Peyer's patch (tissue), 4 donors: ENCODE results near the gene FLT1. TPM values are rescaled to one million over a fixed set of nuclear protein-coding genes. Genes with fewer than 3 reads are reported as not detected.

Experiments used
- DNase-seq, 3 donors: peaks; one replicate each; pipeline ENCODE4 v3.0.0-alpha.2; 2017 to 2019
- H3K27ac ChIP-seq, 4 donors: fragments of 200-600 bp; sonication (generic); one replicate each; pipeline ENCODE4 v1.5.1; 2016 to 2019
- H3K27me3 ChIP-seq, 2 donors: fragments of 200-600 bp; sonication (generic); one replicate each; pipeline ENCODE4 v1.5.1; 2019
- H3K36me3 ChIP-seq, 3 donors: fragments of 200-600 bp; sonication (generic); one replicate each; pipeline ENCODE4 v1.5.1; 2016 to 2019
- H3K4me1 ChIP-seq, 4 donors: fragments of 200-600 bp; sonication (generic); one replicate each; pipeline ENCODE4 v1.5.1; 2016 to 2019
- H3K4me3 ChIP-seq, 4 donors: fragments of 200-600 bp; sonication (generic); 1 replicate in 3 of 4; 2 replicates in 1 of 4; pipeline ENCODE4 v1.5.1; 2016 to 2019; ENCODE audit warnings: mild to moderate bottlenecking in 1 of 4
- H3K9me3 ChIP-seq, 4 donors: fragments of 200-600 bp; sonication (generic); one replicate each; pipeline ENCODE4 v1.5.1; 2016 to 2019; ENCODE audit warnings: mild to moderate bottlenecking in 1 of 4
- CTCF ChIP-seq, 6 experiments: fragments of 450-650 bp in 4 of 6; fragments of 200-600 bp in 2 of 6; sonication (generic) in 1 of 6; IDR thresholded peaks; one replicate each; pipeline ENCODE4 v1.5.1; 2017 to 2019; ENCODE audit warnings: antibody characterized with exemption in 6 of 6, mild to moderate bottlenecking in 3 of 6, moderate library complexity in 1 of 6
- POLR2A ChIP-seq, 2 donors: fragments of 450-650 bp; IDR thresholded peaks; one replicate each; pipeline ENCODE4 v1.5.1; 2017; ENCODE audit warnings: antibody characterized with exemption in 2 of 2, mild to moderate bottlenecking in 2 of 2, moderate library complexity in 2 of 2
- total RNA-seq, 4 donors: library from RNA; depleted of rRNA; stranded (reverse); fragments of >200 nt; gene quantifications; one replicate each; pipeline ENCODE4 v1.1.0, GENCODE V29; 2016

FLT1 gene
- total RNA-seq, 4 donors from 2014 or later = 3.0 to 14.0 (median 3.9) TPM

GRCh38 chr13:28338006-28338574 is 156.8 kb downstream of the FLT1 start:
- Histone ChIP-seq H3K9me3 (no peaks in the 10 kb centered on the region), H3K4me3 (no peak overlapping the region), H3K4me1 (no peaks in the 10 kb centered on the region), H3K27me3 (no peaks in the 10 kb centered on the region), H3K27ac (no peak overlapping the region), H3K36me3 (no peaks in the 10 kb centered on the region)
- TF ChIP-seq POLR2A (IDR thresholded peaks at IDR 0.05) (no peak), CTCF (IDR thresholded peaks at IDR 0.05) (no peak)
- DNase-seq = no peak

GRCh38 chr13:28337166-28338005 is 157.5 kb downstream of the FLT1 start:
- Histone ChIP-seq H3K4me3 (no peak overlapping the region), H3K27me3 (no peaks in the 10 kb centered on the region), H3K4me1 (no peaks in the 10 kb centered on the region), H3K36me3 (no peaks in the 10 kb centered on the region), H3K9me3 (no peaks in the 10 kb centered on the region), H3K27ac (no peak overlapping the region)
- TF ChIP-seq CTCF (IDR thresholded peaks at IDR 0.05) (no peak), POLR2A (IDR thresholded peaks at IDR 0.05) (no peak)
- no peak for DNase-seq

- Histone ChIP-seq H3K27ac (no peak overlapping the region), H3K9me3 (no peaks in the 10 kb centered on the region), H3K4me1 (no peaks in the 10 kb centered on the region), H3K4me3 (no peak overlapping the region), H3K27me3 (no peaks in the 10 kb centered on the region), H3K36me3 (no peaks in the 10 kb centered on the region)
- TF ChIP-seq POLR2A (IDR thresholded peaks at IDR 0.05) (no peak), CTCF (IDR thresholded peaks at IDR 0.05) (no peak)
- no peak for DNase-seq
Measured at GRCh38 chr13:28336193-28336657, 158.7 kb downstream of the FLT1 start.

GRCh38 chr13:28333204-28333881 is 161.6 kb downstream of the FLT1 start:
- no peak for TF ChIP-seq CTCF (IDR thresholded peaks at IDR 0.05)
- TF ChIP-seq POLR2A (IDR thresholded peaks at IDR 0.05) = no peak
- no peak for DNase-seq
- Histone ChIP-seq H3K9me3 (no peaks in the 10 kb centered on the region), H3K27ac (no peak overlapping the region), H3K4me1 (no peaks in the 10 kb centered on the region), H3K4me3 (no peak overlapping the region), H3K27me3 (no peaks in the 10 kb centered on the region), H3K36me3 (no peaks in the 10 kb centered on the region)

GRCh38 chr13:28329395-28330158 is 165.4 kb downstream of the FLT1 start:
- no peaks in the 10 kb centered on the region for H3K27me3 ChIP-seq
- no peak for DNase-seq
- TF ChIP-seq CTCF (IDR thresholded peaks at IDR 0.05) (no peak), POLR2A (IDR thresholded peaks at IDR 0.05) (no peak)
- no peaks in the 10 kb centered on the region for H3K9me3 ChIP-seq
- no peak overlapping the region for H3K4me3 ChIP-seq
- no peaks in the 10 kb centered on the region for H3K4me1 ChIP-seq
- no peaks in the 10 kb centered on the region for H3K36me3 ChIP-seq
- H3K27ac ChIP-seq = no peak overlapping the region
